ENCODE results near the gene IFNLR1. TPM values are rescaled to one million over a fixed set of nuclear protein-coding genes. Genes with fewer than 3 reads are reported as not detected.

IFNLR1 gene
- total and polyA plus RNA-seq, 2 donors (not counting 3 experiments of a cell fraction or from before 2014, with no cell fraction given): 0.01 TPM; not detected in 1

DNA sequence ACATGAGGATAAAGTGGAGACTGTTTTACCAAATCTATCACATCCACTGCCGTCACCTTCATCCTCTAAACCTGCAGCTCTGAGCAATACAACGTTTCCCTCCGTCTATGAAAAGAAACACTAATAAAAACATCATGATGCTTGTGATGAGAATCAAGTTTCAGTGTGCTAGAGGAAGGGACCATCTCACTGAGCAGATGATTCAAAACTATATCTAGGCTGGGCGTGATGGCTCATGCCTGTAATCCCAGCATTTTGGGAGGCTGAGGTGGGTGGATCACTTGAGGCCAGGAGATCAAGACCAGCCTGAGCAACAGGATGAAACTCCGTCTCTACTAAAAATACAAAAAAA is 60.4 kb downstream of the IFNLR1 start:
- no peak overlapping the region for H3K27ac ChIP-seq (ENCODE audit: insufficient read depth, low read depth, low read length)
- no peaks in the 10 kb centered on the region for H3K9me1 ChIP-seq (replicated peaks; ENCODE audit: control insufficient read depth, extremely low read depth, insufficient read depth, low read length)
- no peak overlapping the region for H3K4me2 ChIP-seq (ENCODE audit: insufficient read depth, low read length)
- no peaks in the 10 kb centered on the region for H3K79me2 ChIP-seq (ENCODE audit: control insufficient read depth, insufficient read depth, low read length)
- no peaks in the 10 kb centered on the region for H3K27me3 ChIP-seq (ENCODE audit: control insufficient read depth in 2 of 2, insufficient read depth in 2 of 2, low read length in 2 of 2)
- dilution Hi-C loops (cut with MboI; ENCODE audit: extremely low pct_ligation_motif_present, low sequenced_read_pairs): no loop called here
- H3K36me3 ChIP-seq (ENCODE audit: control insufficient read depth in 2 of 2, extremely low read depth in 1 of 2, insufficient read depth in 2 of 2, low read length in 2 of 2): no peaks in the 10 kb centered on the region
- ChIA-PET CTCF (interaction anchor here (1.2 to 1.6 kb wide), 3 partner anchors 10 to 28 kb away, joined by 3 to 7 read pairs (median 3); partner anchors contain the start of gene MYOM3), POLR2A (no interaction called here)
- H3K4me1 ChIP-seq (ENCODE audit: control insufficient read depth, extremely low read depth, insufficient read depth, low read length): no peaks in the 10 kb centered on the region
- FAIRE-seq (no peak), DNase-seq (ENCODE audit: low read depth, low spot score) (no peak)
- intact Hi-C loops (cut with micrococcal nuclease): no loop called here
- no peak overlapping the region for H3K4me3 ChIP-seq (replicated peaks in 1 of 3; ENCODE audit: insufficient read depth in 1 of 3, low read depth in 1 of 3, low read length in 3 of 3)
- BruUV-seq (replicated peaks): no TSS peak
- H2AFZ ChIP-seq (ENCODE audit: low read depth, low read length): no peak overlapping the region
- H4K20me1 ChIP-seq (replicated peaks; ENCODE audit: control insufficient read depth, extremely low read depth, insufficient read depth, low read length): no peaks in the 10 kb centered on the region
- H3K9ac ChIP-seq (replicated peaks; ENCODE audit: extremely low read depth, insufficient read depth, low read length): no peak overlapping the region
- H3K9me3 ChIP-seq (replicated peaks; ENCODE audit: control insufficient read depth, insufficient read depth, low read length): no peaks in the 10 kb centered on the region
- TF ChIP-seq MYC (IDR thresholded peaks at IDR 0.05; ENCODE audit: low read depth, low read length) (no peak), FOS (IDR thresholded peaks at IDR 0.05; ENCODE audit: borderline replicate concordance, insufficient read depth, low read length) (no peak), POLR2AphosphoS5 (IDR thresholded peaks at IDR 0.05; ENCODE audit: insufficient read depth, low read depth, low read length) (no peak), EZH2 (IDR thresholded peaks at IDR 0.05; ENCODE audit: borderline replicate concordance, low read depth, low read length, severe bottlenecking) (no peak), GATA2 (IDR thresholded peaks at IDR 0.05; ENCODE audit: insufficient read depth, insufficient read length, low read depth, low read length) (no peak), POLR2A (IDR thresholded peaks at IDR 0.05; ENCODE audit: low read depth, low read length) (no peak)
- TF ChIP-seq, protein P1, sequence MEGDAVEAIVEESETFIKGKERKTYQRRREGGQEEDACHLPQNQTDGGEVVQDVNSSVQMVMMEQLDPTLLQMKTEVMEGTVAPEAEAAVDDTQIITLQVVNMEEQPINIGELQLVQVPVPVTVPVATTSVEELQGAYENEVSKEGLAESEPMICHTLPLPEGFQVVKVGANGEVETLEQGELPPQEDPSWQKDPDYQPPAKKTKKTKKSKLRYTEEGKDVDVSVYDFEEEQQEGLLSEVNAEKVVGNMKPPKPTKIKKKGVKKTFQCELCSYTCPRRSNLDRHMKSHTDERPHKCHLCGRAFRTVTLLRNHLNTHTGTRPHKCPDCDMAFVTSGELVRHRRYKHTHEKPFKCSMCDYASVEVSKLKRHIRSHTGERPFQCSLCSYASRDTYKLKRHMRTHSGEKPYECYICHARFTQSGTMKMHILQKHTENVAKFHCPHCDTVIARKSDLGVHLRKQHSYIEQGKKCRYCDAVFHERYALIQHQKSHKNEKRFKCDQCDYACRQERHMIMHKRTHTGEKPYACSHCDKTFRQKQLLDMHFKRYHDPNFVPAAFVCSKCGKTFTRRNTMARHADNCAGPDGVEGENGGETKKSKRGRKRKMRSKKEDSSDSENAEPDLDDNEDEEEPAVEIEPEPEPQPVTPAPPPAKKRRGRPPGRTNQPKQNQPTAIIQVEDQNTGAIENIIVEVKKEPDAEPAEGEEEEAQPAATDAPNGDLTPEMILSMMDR (IDR thresholded peaks at IDR 0.05; ENCODE audit: extremely low read depth in 1 of 2, insufficient read depth in 1 of 2, low read depth in 1 of 2, low read length in 2 of 2): no peak
- TF ChIP-seq, protein P2, sequence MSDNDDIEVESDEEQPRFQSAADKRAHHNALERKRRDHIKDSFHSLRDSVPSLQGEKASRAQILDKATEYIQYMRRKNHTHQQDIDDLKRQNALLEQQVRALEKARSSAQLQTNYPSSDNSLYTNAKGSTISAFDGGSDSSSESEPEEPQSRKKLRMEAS (IDR thresholded peaks at IDR 0.05; ENCODE audit: insufficient read depth, insufficient read length): no peak

Data from endothelial cell of umbilical vein (primary cell).